Measurements from ENCODE around the gene HACD1.
A peak's percentile ranks its signal among the peaks of the same experiment; 100 is the strongest.

The HACD1 gene

DNA sequence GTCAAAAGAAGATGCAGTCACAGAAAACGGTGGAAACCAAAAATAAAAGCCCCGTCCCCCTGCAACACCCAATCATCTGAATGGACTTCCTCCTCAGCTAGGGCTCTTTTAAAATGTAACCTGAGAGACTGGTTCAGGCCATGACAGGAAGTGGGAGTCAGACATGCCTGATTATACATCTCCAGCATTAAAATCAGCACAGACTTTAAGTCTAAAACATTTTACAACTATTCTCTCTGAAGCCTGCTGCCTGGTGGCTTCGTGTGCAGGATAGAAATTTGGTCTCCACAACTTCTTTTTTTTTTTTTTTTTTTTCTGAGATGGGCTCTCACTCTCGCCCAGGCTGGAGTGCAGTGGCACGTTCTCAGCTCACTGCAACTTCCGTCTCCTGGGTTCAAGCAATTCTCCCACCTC lies 30.3 kb downstream of the HACD1 start:
- no peak overlapping the region for H3K4me3 ChIP-seq (replicated peaks; ENCODE audit: low read depth, low read length)
- DNase-seq (ENCODE audit: low read depth), result peak; percentile 39
- TF ChIP-seq, protein P1, sequence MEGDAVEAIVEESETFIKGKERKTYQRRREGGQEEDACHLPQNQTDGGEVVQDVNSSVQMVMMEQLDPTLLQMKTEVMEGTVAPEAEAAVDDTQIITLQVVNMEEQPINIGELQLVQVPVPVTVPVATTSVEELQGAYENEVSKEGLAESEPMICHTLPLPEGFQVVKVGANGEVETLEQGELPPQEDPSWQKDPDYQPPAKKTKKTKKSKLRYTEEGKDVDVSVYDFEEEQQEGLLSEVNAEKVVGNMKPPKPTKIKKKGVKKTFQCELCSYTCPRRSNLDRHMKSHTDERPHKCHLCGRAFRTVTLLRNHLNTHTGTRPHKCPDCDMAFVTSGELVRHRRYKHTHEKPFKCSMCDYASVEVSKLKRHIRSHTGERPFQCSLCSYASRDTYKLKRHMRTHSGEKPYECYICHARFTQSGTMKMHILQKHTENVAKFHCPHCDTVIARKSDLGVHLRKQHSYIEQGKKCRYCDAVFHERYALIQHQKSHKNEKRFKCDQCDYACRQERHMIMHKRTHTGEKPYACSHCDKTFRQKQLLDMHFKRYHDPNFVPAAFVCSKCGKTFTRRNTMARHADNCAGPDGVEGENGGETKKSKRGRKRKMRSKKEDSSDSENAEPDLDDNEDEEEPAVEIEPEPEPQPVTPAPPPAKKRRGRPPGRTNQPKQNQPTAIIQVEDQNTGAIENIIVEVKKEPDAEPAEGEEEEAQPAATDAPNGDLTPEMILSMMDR (IDR thresholded peaks at IDR 0.05; ENCODE audit: low read length, missing control alignments), result no peak

DNA sequence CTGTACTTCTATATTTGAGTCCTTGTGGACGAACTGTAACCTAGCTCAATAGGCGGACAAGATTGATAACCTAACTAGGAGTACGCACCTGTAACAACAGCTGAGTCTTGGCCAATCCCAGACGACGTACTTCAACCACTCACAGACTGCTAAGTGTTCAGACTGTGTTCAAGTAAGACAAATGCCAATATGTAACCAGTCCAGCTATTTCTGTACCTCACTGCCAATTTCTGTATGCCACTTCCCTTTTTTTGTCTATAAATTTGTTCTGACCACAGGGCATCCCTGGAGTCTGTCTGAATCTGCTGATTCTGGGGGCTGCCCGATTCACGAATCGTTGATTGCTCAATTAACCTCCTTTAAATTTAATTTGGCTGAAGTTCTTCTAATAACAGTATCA lies 32.2 kb downstream of the HACD1 start:
- TF ChIP-seq, protein P1 (IDR thresholded peaks at IDR 0.05; ENCODE audit: low read length, missing control alignments), result no peak
- H3K4me3 ChIP-seq (replicated peaks; ENCODE audit: low read depth, low read length), result no peak overlapping the region
- DNase-seq (ENCODE audit: low read depth), result no peak

DNA sequence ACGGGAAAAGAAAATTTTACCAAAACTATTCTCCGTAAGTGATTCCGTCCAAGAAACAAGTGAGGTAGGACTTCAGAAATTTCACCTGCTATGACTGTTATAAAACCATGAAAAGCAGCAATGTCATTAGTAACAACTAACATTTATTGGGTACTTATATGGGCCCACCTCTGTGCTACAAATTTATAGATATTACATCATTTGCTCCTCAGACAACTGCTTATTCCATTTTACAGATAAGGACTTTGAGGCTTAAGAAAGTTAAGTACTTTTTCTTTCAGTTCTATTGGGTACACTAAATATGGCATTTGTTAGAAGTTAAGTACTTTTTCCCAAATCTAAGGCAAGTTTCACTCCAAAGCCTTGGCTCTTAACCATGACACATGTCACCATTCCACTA lies 36.3 kb downstream of the HACD1 start:
- TF ChIP-seq, protein P1 (IDR thresholded peaks at IDR 0.05; ENCODE audit: low read length, missing control alignments), result no peak

DNA sequence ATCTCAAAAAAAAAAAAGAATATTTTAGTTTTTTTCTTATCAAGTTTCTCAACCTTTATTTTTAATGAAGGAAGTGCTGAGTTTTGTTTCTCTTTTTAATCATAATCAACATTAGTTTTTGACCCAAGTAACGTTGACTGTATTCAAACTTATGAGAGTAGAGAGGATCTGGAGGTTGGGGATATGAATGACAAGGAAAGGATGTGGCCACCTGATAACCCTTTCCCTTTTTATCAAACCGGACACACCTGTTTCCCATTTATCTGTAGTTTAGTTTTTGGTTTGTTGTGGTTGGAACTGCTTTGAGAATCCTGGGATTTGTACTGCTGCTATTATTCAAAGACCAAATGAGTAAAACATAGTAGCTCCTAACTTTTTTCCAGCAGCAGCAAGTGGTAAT lies 38.6 kb downstream of the HACD1 start:
- TF ChIP-seq, protein P1 (IDR thresholded peaks at IDR 0.05; ENCODE audit: low read length, missing control alignments), result no peak
- DNase-seq (ENCODE audit: low read depth), result no peak
- no peak overlapping the region for H3K4me3 ChIP-seq (replicated peaks; ENCODE audit: low read depth, low read length)

More for the DNA sequence above, 36.3 kb downstream of the HACD1 start:
- H3K4me3 ChIP-seq (replicated peaks; ENCODE audit: low read depth, low read length), result no peak overlapping the region
- DNase-seq (ENCODE audit: low read depth), result no peak

DNA sequence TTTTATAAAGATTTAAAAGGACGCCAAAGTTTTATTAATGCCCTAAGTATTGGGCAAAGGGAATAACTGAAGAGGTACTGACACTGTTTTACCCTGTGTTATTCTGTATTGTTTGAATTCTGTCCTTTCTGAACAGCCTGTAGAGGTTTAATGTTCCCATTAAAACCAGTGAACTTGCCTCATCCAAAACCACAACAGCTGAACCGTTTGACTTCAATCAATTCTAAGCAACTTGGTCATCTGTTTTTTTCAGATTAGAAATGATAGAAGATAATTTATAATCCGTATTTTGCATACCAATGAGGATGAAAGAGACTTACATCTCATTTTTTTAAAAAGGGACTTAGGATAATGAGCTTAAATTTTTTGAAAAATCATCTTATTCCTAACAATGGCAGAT lies 40.4 kb downstream of the HACD1 start:
- DNase-seq (ENCODE audit: low read depth), result no peak
- TF ChIP-seq, protein P1 (IDR thresholded peaks at IDR 0.05; ENCODE audit: low read length, missing control alignments), result no peak
- H3K4me3 ChIP-seq (replicated peaks; ENCODE audit: low read depth, low read length), result no peak overlapping the region

DNA sequence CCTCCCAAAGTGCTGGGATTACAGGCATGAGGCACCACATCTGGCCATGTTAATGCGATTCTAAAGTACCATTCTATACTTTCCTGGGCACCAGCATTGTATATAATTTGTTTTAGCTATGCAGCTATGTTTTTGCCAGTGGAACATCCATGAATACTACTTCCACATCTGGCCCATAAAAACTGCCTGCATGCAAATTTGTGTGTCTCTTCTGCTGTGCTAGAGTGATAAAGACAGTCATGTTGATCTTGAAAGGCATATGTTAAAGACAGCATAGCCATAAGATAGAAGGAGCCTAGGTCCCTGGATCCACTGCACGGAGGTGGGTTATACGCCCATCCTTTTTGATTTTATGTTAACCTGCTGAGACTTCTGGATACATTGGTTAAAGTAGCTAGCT lies 52.3 kb downstream of the HACD1 start:
- H3K4me3 ChIP-seq (replicated peaks; ENCODE audit: low read depth, low read length), result no peak overlapping the region
- DNase-seq (ENCODE audit: low read depth), result no peak
- TF ChIP-seq, protein P1 (IDR thresholded peaks at IDR 0.05; ENCODE audit: low read length, missing control alignments), result no peak

DNA sequence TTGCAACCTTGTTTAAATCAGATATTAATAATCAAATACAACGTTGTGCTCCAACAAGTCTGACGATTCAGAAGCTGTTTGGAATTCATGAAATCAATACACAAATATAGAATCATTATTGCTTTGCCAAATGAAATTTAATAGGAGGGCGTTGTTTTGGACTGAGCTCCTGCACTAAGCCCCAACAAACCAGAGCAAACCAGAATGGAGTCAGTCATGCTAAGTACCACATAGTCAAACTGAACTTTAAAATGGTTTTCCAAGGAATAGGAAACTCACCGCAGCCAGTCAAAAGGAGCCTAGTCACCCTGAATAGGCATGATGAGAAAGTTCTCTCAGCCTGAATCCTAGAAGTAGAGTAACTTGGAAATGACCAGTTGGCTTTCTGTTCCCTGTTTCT lies 53.7 kb downstream of the HACD1 start:
- no peak for DNase-seq (ENCODE audit: low read depth)
- TF ChIP-seq, protein P1 (IDR thresholded peaks at IDR 0.05; ENCODE audit: low read length, missing control alignments), result no peak
- no peak overlapping the region for H3K4me3 ChIP-seq (replicated peaks; ENCODE audit: low read depth, low read length)
